ENCODE data around the gene SPR. TPM values are rescaled to one million over a fixed set of nuclear protein-coding genes. Genes with fewer than 3 reads are reported as not detected.

SPR gene
- total and polyA plus RNA-seq, 2 experiments from 2014 or later = 13.2 to 21.7 TPM

- Histone ChIP-seq H3K4me1 (ENCODE audit: low read depth) (no peaks in the 10 kb centered on the region), H3K27me3 (no peaks in the 10 kb centered on the region), H3K9me3 (ENCODE audit: low read depth) (no peaks in the 10 kb centered on the region), H3K36me3 (no peaks in the 10 kb centered on the region), H3K4me3 (no peak overlapping the region), H3K27ac (no peak overlapping the region)
- no peak for TF ChIP-seq CTCF (IDR thresholded peaks at IDR 0.05; ENCODE audit: low read depth, low read length)
- DNase-seq (ENCODE audit: low read depth in 1 of 2, low spot score in 1 of 2) = no peak
These were observed 39.5 kb upstream of the SPR start for GRCh38 chr2:72847534-72848315.

GRCh38 chr2:72848436-72849137 lies 38.6 kb upstream of the SPR start:
- no peak for DNase-seq (ENCODE audit: low read depth in 1 of 2, low spot score in 1 of 2)
- TF ChIP-seq CTCF (IDR thresholded peaks at IDR 0.05; ENCODE audit: low read depth, low read length) = no peak
- no peaks in the 10 kb centered on the region for H3K36me3 ChIP-seq
- no peaks in the 10 kb centered on the region for H3K9me3 ChIP-seq (ENCODE audit: low read depth)
- H3K4me3 ChIP-seq = no peak overlapping the region
- H3K27me3 ChIP-seq = no peaks in the 10 kb centered on the region
- H3K27ac ChIP-seq = no peak overlapping the region
- no peaks in the 10 kb centered on the region for H3K4me1 ChIP-seq (ENCODE audit: low read depth)

GRCh38 chr2:72849138-72849462 lies 38.1 kb upstream of the SPR start:
- no peaks in the 10 kb centered on the region for H3K4me1 ChIP-seq (ENCODE audit: low read depth)
- no peak for DNase-seq (ENCODE audit: low read depth in 1 of 2, low spot score in 1 of 2)
- no peaks in the 10 kb centered on the region for H3K36me3 ChIP-seq
- no peak overlapping the region for H3K4me3 ChIP-seq
- no peak for TF ChIP-seq CTCF (IDR thresholded peaks at IDR 0.05; ENCODE audit: low read depth, low read length)
- H3K27ac ChIP-seq = no peak overlapping the region
- H3K9me3 ChIP-seq (ENCODE audit: low read depth) = no peaks in the 10 kb centered on the region
- H3K27me3 ChIP-seq = no peaks in the 10 kb centered on the region

GRCh38 chr2:72851333-72851732 lies 35.9 kb upstream of the SPR start:
- TF ChIP-seq CTCF (IDR thresholded peaks at IDR 0.05; ENCODE audit: low read depth, low read length) = no peak
- H3K27me3 ChIP-seq = no peaks in the 10 kb centered on the region
- no peak overlapping the region for H3K4me3 ChIP-seq
- no peak overlapping the region for H3K27ac ChIP-seq
- no peaks in the 10 kb centered on the region for H3K36me3 ChIP-seq
- no peak for DNase-seq (ENCODE audit: low read depth in 1 of 2, low spot score in 1 of 2)
- no peaks in the 10 kb centered on the region for H3K4me1 ChIP-seq (ENCODE audit: low read depth)
- H3K9me3 ChIP-seq (ENCODE audit: low read depth) = no peaks in the 10 kb centered on the region

GRCh38 chr2:72859831-72860262 lies 27.4 kb upstream of the SPR start:
- TF ChIP-seq CTCF (IDR thresholded peaks at IDR 0.05; ENCODE audit: low read depth, low read length) = peak; percentile 72
- DNase-seq (ENCODE audit: low read depth in 1 of 2, low spot score in 1 of 2) = peak; percentile 72 to 86
- H3K9me3 ChIP-seq (ENCODE audit: low read depth) = no peaks in the 10 kb centered on the region
- no peaks in the 10 kb centered on the region for H3K36me3 ChIP-seq
- H3K4me3 ChIP-seq = no peak overlapping the region
- no peaks in the 10 kb centered on the region for H3K4me1 ChIP-seq (ENCODE audit: low read depth)
- H3K27me3 ChIP-seq = peaks cover 18% of the 10 kb centered on the region
- H3K27ac ChIP-seq = no peak overlapping the region

Measured in cardiac muscle cell (in vitro differentiated cells and primary cell).